K562 (cell line): ENCODE measurements around the gene SACM1L. TPM values are rescaled to one million over a fixed set of nuclear protein-coding genes. Genes with fewer than 3 reads are reported as not detected.

Source experiments
- ATAC-seq: fragments of 200-7000 bp; cut with Tn5 transposase; 3 replicates; pipeline ENCODE4 v1.9.1; 2020; ENCODE audit warnings: moderate library complexity
- BruUV-seq: library from RNA; stranded (reverse); fragments of 400-500 nt; replicated peaks from 2 replicates; lab custom pipeline; 2021; lab: Mats Ljungman, UMichigan
- CTCF ChIA-PET: fragments of 300-600 bp; formaldehyde crosslinking; extraction: SDS; loops from one replicate; lab custom pipeline; 2021; ENCODE audit warnings: low intra/inter-chr PET ratio; lab: Yijun Ruan, JAX
- POLR2A ChIA-PET: fragments of 300-600, 350-650 bp; sonication (Branson Sonifier 250); formaldehyde crosslinking; extraction: SDS; loops from one replicate; lab custom pipeline; 2021; ENCODE audit warnings: antibody characterized with exemption, inconsistent platforms; lab: Yijun Ruan, JAX
- DNase-seq, 4 experiments: peaks; one replicate each; pipeline versions ENCODE4 v3.0.0 to v3.0.0-alpha.2; 2011 to 2018; ENCODE audit warnings: low spot score in 3 of 4, mixed read lengths in 3 of 4; ENCODE audit errors: extremely low read depth in 1 of 4
- FAIRE-seq: peaks from 2 replicates; lab custom pipeline; 2011; peaks lifted over from hg19 to GRCh38; lab: Jason Lieb, UNC
- H2AFZ ChIP-seq: 2 replicates; pipeline ENCODE4 v1.6.0; 2011; ENCODE audit warnings: low read depth, low read length, control low read depth, inconsistent platforms
- H3K27ac ChIP-seq: fragments of 200-600 bp; 3 replicates; pipeline ENCODE4 v1.8.0; 2011; ENCODE audit warnings: low read depth, mild to moderate bottlenecking, control low read depth, inconsistent platforms, low read length, moderate library complexity, mixed read lengths; ENCODE audit errors: extremely low read depth
- H3K27me3 ChIP-seq, 2 experiments: fragments of 300-600 bp in 1 of 2; 2 replicates in 1 of 2; 3 replicates in 1 of 2; pipeline versions ENCODE4 v1.6.0 to v1.8.0; 2011; ENCODE audit warnings: inconsistent platforms in 2 of 2, low read length in 2 of 2, mild to moderate bottlenecking in 1 of 2, mixed read lengths in 1 of 2, moderate library complexity in 1 of 2; ENCODE audit not compliant: control insufficient read depth in 2 of 2, insufficient read depth in 2 of 2
- H3K36me3 ChIP-seq: fragments of 300-600 bp; 3 replicates; pipeline ENCODE4 v1.8.0; 2011; ENCODE audit warnings: mild to moderate bottlenecking, low read length, inconsistent platforms; ENCODE audit not compliant: control insufficient read depth, insufficient read depth
- H3K4me1 ChIP-seq, 2 experiments: fragments of 200-600 bp in 1 of 2; replicated peaks in 1 of 2; 2 replicates in 1 of 2; 3 replicates in 1 of 2; pipeline versions ENCODE4 v1.5.1 to v1.8.0; 2011; ENCODE audit warnings: inconsistent platforms in 2 of 2, low read length in 2 of 2, mild to moderate bottlenecking in 1 of 2, mixed read lengths in 1 of 2, moderate library complexity in 1 of 2; ENCODE audit not compliant: control insufficient read depth in 2 of 2, insufficient read depth in 2 of 2
- H3K4me2 ChIP-seq: 2 replicates; pipeline ENCODE4 v1.6.1; 2011; ENCODE audit warnings: low read length, control low read depth, inconsistent platforms, mixed read lengths; ENCODE audit not compliant: insufficient read depth
- H3K4me3 ChIP-seq: fragments of 200-600 bp; sonication (generic), shearing (Covaris generic); 2 replicates; pipeline ENCODE4 v1.5.1; 2016; ENCODE audit warnings: control low read depth, inconsistent platforms
- H3K79me2 ChIP-seq: fragments of 200-600 bp; 3 replicates; pipeline ENCODE4 v1.8.0; 2011; ENCODE audit warnings: low read length, inconsistent platforms; ENCODE audit not compliant: control insufficient read depth, insufficient read depth
- H3K9ac ChIP-seq, 2 experiments: 2 replicates each; pipeline versions ENCODE4 v1.6.0 to v1.6.1; 2011; ENCODE audit warnings: low read depth in 2 of 2, low read length in 2 of 2, control low read depth in 1 of 2, inconsistent platforms in 1 of 2, mild to moderate bottlenecking in 1 of 2, mixed read lengths in 1 of 2; ENCODE audit not compliant: insufficient read depth in 1 of 2
- H3K9me1 ChIP-seq: one replicate; pipeline ENCODE4 v1.6.0; 2011; ENCODE audit warnings: inconsistent platforms, mild to moderate bottlenecking, low read length, moderate library complexity; ENCODE audit not compliant: control insufficient read depth, insufficient read depth
- H3K9me3 ChIP-seq: replicated peaks from 2 replicates; pipeline ENCODE4 v1.5.1; 2011; ENCODE audit warnings: low read depth, low read length, inconsistent platforms; ENCODE audit not compliant: control insufficient read depth, insufficient read depth
- H4K20me1 ChIP-seq: replicated peaks from 2 replicates; pipeline ENCODE4 v1.6.1; 2011; ENCODE audit warnings: low read length, inconsistent platforms, mixed read lengths; ENCODE audit not compliant: control insufficient read depth, insufficient read depth
- MEF2D ChIP-seq: conservative IDR thresholded peaks from 2 replicates; pipeline ENCODE4 v1.6.1; 2016; ENCODE audit warnings: low read depth, missing genetic modification characterization, missing compliant biosample characterization
- NCOA1 ChIP-seq: fragments of 450-650 bp; IDR thresholded peaks from 2 replicates; pipeline ENCODE4 v1.6.1; 2016; ENCODE audit warnings: low read depth
- XRCC5 ChIP-seq: fragments of 200-400 bp; formaldehyde crosslinking; IDR thresholded peaks from 2 replicates; pipeline ENCODE4 v1.6.1; 2017; ENCODE audit warnings: low read depth, mild to moderate bottlenecking, low read length
- WGBS: fragments of 100-300 bp; shearing (Covaris generic); methylation state at CpG from one replicate; pipeline ENCODE4 v1.1.6; 2016; ENCODE audit warnings: low coverage, mixed read lengths; ENCODE audit not compliant: insufficient coverage; ENCODE audit errors: missing lambda C conversion rate; 5-methylcytosine and 5-hydroxymethylcytosine counted together
- in situ Hi-C: fragments of 300-500 bp; cut with MboI; formaldehyde crosslinking; loops from 4 replicates; pipeline ENCODE4 v1.15.0; 2018; ENCODE audit warnings: inconsistent platforms, mixed read lengths
- intact Hi-C: fragments of 100-400 bp; cut with micrococcal nuclease; formaldehyde crosslinking; loops from 2 replicates; pipeline ENCODE4 v1.14.2; 2022
- polyA plus RNA-seq, 8 experiments: library from polyadenylated mRNA; depleted of rRNA in 4 of 8; stranded (reverse) in 5 of 8; unstranded in 3 of 8; fragments of >200 nt; fragmentation: Nextera tagmentation in 2 of 8; fragmentation: Illumina TruSeq in 1 of 8; extraction: Ambion mirVana in 2 of 8; extraction: Trizol in 1 of 8; gene quantifications; 2 replicates each; pipeline versions ENCODE4 v1.2.1 to v1.2.3, GENCODE V29; 2011 to 2014; ENCODE audit warnings: inconsistent platforms in 1 of 8, missing spikeins in 1 of 8
- total RNA-seq, 7 experiments: library from RNA; depleted of rRNA in 6 of 7; stranded (reverse); fragments of >200 nt in 6 of 7; fragmentation: Illumina TruSeq in 2 of 7; extraction: Trizol in 2 of 7; gene quantifications; 2 replicates each; pipeline versions ENCODE4 v1.2.1 to v1.2.3, GENCODE V29; 2011 to 2021; ENCODE audit warnings: low replicate concordance in 1 of 7
- TF ChIP-seq, protein P1 (sequence below): sonication (generic); formaldehyde crosslinking; IDR thresholded peaks from 2 replicates; pipeline ENCODE4 v1.8.0; 2022; ENCODE audit warnings: mild to moderate bottlenecking, missing genetic modification reagents

Gene SACM1L
- total and polyA plus RNA-seq, 9 of the 15 experiments (the other 6 are each of a cell fraction or from before 2014, with no cell fraction given), result 25.7 to 67.2 (median 40.3) TPM

GRCh38 chr3:45724911-45725310 lies 35.7 kb downstream of the SACM1L start:
- ChIA-PET CTCF (interaction anchor here (0.7 kb wide), 1 partner anchor 212 kb away, joined by 6 read pairs; no protein-coding TSS in a partner anchor), POLR2A (no interaction called here)
- Histone ChIP-seq H3K27ac (no peak overlapping the region), H2AFZ (no peak overlapping the region), H3K9me1 (no peaks in the 10 kb centered on the region), H3K4me3 (no peak overlapping the region), H3K79me2 (peaks cover 12% of the 10 kb centered on the region; the same call in 2 of the 3 replicates), H4K20me1 (no peaks in the 10 kb centered on the region), H3K9ac (no peak overlapping the region), H3K4me1 (no peaks in the 10 kb centered on the region), H3K27me3 (no peaks in the 10 kb centered on the region), H3K9me3 (no peaks in the 10 kb centered on the region), H3K4me2 (no peak overlapping the region), H3K36me3 (peaks cover 55% of the 10 kb centered on the region)
- TF ChIP-seq NCOA1, result no peak
- no peak for TF ChIP-seq XRCC5
- no peak for TF ChIP-seq MEF2D (tag)
- TF ChIP-seq, protein P1, sequence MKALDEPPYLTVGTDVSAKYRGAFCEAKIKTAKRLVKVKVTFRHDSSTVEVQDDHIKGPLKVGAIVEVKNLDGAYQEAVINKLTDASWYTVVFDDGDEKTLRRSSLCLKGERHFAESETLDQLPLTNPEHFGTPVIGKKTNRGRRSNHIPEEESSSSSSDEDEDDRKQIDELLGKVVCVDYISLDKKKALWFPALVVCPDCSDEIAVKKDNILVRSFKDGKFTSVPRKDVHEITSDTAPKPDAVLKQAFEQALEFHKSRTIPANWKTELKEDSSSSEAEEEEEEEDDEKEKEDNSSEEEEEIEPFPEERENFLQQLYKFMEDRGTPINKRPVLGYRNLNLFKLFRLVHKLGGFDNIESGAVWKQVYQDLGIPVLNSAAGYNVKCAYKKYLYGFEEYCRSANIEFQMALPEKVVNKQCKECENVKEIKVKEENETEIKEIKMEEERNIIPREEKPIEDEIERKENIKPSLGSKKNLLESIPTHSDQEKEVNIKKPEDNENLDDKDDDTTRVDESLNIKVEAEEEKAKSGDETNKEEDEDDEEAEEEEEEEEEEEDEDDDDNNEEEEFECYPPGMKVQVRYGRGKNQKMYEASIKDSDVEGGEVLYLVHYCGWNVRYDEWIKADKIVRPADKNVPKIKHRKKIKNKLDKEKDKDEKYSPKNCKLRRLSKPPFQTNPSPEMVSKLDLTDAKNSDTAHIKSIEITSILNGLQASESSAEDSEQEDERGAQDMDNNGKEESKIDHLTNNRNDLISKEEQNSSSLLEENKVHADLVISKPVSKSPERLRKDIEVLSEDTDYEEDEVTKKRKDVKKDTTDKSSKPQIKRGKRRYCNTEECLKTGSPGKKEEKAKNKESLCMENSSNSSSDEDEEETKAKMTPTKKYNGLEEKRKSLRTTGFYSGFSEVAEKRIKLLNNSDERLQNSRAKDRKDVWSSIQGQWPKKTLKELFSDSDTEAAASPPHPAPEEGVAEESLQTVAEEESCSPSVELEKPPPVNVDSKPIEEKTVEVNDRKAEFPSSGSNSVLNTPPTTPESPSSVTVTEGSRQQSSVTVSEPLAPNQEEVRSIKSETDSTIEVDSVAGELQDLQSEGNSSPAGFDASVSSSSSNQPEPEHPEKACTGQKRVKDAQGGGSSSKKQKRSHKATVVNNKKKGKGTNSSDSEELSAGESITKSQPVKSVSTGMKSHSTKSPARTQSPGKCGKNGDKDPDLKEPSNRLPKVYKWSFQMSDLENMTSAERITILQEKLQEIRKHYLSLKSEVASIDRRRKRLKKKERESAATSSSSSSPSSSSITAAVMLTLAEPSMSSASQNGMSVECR (CRISPR knock-in tag), result no peak
- no peak for ATAC-seq
- WGBS, result 77% methylated on average over 3 of the region's 3 CpGs
- BruUV-seq, result no TSS peak
- no peak for FAIRE-seq
- intact Hi-C loops (no loop called here), in situ Hi-C loops (no loop called here)
- no peak for DNase-seq
